Measurements from ENCODE around the gene CPO.

The CPO gene

DNA sequence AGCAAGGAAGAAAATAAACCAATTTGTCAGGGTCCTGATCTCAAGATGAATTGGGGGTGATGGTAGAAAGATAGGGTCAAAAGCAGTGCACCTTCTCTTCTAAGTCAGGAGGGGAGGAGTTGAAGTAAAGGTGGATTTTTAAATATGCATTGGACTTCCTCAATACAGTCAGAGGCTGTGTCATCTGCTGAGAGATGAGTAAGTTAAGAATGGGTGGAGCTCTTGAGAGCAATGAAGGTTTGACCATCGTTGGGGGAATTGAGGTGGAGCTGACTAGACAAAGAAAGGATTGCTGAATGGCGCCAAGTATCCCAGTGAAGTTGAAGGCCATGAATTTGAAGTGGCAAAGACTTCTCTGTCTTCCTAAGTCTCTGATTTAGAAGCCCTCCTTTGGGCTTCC lies 18.4 kb upstream of the CPO start (continued):
- no peak for TF ChIP-seq TOX (CRISPR knock-in tag; IDR thresholded peaks at IDR 0.05; ENCODE audit: borderline replicate concordance)
- TF ChIP-seq, protein P1, sequence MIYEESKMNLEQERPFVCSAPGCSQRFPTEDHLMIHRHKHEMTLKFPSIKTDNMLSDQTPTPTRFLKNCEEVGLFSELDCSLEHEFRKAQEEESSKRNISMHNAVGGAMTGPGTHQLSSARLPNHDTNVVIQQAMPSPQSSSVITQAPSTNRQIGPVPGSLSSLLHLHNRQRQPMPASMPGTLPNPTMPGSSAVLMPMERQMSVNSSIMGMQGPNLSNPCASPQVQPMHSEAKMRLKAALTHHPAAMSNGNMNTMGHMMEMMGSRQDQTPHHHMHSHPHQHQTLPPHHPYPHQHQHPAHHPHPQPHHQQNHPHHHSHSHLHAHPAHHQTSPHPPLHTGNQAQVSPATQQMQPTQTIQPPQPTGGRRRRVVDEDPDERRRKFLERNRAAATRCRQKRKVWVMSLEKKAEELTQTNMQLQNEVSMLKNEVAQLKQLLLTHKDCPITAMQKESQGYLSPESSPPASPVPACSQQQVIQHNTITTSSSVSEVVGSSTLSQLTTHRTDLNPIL (CRISPR knock-in tag; IDR thresholded peaks at IDR 0.05; ENCODE audit: low read depth): no peak
- TF ChIP-seq ZNF70 (CRISPR knock-in tag; IDR thresholded peaks at IDR 0.05): no peak

DNA sequence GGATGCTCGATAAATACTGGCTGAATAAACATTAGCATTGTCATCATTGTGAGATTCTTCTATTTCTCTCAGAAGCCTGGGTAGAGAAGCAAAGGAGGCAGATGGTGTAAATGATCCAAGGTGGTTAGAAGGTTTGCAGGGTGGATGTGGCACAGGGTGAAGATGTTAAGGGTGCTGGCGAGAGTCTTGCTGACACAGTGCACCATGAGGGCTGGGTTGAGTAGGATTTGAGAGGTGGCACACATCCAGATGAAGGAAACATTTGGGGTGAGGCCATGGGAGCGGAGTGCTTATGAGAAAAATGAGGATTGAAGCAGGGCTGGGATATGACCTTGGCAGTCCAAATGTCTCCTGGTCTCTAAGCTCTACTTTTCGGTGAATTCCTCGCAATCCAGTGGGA lies 17.8 kb upstream of the CPO start:
- ATAC-seq: no peak
- no peak for TF ChIP-seq ARNTL (CRISPR knock-in tag; IDR thresholded peaks at IDR 0.05; ENCODE audit: borderline replicate concordance, low read depth)
- TF ChIP-seq, protein P2, sequence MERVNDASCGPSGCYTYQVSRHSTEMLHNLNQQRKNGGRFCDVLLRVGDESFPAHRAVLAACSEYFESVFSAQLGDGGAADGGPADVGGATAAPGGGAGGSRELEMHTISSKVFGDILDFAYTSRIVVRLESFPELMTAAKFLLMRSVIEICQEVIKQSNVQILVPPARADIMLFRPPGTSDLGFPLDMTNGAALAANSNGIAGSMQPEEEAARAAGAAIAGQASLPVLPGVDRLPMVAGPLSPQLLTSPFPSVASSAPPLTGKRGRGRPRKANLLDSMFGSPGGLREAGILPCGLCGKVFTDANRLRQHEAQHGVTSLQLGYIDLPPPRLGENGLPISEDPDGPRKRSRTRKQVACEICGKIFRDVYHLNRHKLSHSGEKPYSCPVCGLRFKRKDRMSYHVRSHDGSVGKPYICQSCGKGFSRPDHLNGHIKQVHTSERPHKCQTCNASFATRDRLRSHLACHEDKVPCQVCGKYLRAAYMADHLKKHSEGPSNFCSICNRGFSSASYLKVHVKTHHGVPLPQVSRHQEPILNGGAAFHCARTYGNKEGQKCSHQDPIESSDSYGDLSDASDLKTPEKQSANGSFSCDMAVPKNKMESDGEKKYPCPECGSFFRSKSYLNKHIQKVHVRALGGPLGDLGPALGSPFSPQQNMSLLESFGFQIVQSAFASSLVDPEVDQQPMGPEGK (CRISPR knock-in tag; IDR thresholded peaks at IDR 0.05; ENCODE audit: borderline replicate concordance): no peak

DNA sequence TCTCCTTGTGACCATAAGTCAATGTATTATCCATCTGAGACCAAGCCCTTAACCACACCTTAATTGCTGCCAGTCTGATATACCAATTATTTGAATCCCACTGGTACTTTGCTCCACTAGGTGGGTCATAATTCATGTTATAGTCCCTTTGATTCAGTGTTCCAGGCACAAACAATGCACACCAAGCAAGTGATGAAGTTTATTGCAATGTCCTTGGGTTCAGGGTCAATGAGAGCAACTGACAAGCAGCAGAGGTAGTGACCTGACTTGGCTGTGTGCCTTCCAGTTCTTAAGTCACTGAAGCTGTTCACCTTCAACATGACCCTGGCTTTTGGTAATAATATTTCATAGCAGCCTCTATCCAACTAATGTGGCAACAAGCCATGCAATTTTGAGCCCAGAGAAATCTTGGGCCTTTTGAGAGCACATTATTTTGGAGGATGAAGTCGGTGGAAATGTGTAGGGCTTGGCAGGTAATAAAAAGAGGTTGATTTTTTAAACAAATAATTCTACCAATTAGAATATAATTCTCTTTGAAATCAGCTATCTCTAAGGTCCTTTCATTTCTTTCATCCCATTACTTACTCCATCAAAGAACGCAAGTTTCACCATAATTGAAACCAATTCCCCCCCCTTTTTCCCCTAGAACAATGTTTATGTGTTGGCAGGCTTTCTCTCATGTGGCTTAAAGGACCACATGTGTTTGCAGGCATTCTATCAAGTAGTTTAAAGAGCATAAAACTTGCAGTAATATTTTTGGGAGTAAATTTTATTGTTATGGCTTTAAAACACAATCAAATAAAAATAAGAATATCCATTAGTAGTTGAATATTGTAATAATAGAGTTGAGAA lies 3.1 kb upstream of the CPO start:
- TF ChIP-seq SNAI2 (CRISPR knock-in tag; IDR thresholded peaks at IDR 0.05) (no peak), ZNF8 (CRISPR knock-in tag; IDR thresholded peaks at IDR 0.05) (no peak), GLIS3 (CRISPR knock-in tag; IDR thresholded peaks at IDR 0.05) (no peak), RARB (CRISPR knock-in tag; IDR thresholded peaks at IDR 0.05) (no peak), ZNF70 (CRISPR knock-in tag; IDR thresholded peaks at IDR 0.05) (no peak), PPARA (CRISPR knock-in tag; IDR thresholded peaks at IDR 0.05; ENCODE audit: borderline replicate concordance) (no peak), ESRRG (CRISPR knock-in tag; IDR thresholded peaks at IDR 0.05) (no peak), TOX (CRISPR knock-in tag; IDR thresholded peaks at IDR 0.05; ENCODE audit: borderline replicate concordance) (no peak), CSDC2 (CRISPR knock-in tag; IDR thresholded peaks at IDR 0.05) (no peak), ZFP3 (CRISPR knock-in tag; IDR thresholded peaks at IDR 0.05) (no peak), OSR1 (CRISPR knock-in tag; IDR thresholded peaks at IDR 0.05) (no peak), ZC3H10 (CRISPR knock-in tag; IDR thresholded peaks at IDR 0.05) (no peak)
- TF ChIP-seq, protein P3, sequence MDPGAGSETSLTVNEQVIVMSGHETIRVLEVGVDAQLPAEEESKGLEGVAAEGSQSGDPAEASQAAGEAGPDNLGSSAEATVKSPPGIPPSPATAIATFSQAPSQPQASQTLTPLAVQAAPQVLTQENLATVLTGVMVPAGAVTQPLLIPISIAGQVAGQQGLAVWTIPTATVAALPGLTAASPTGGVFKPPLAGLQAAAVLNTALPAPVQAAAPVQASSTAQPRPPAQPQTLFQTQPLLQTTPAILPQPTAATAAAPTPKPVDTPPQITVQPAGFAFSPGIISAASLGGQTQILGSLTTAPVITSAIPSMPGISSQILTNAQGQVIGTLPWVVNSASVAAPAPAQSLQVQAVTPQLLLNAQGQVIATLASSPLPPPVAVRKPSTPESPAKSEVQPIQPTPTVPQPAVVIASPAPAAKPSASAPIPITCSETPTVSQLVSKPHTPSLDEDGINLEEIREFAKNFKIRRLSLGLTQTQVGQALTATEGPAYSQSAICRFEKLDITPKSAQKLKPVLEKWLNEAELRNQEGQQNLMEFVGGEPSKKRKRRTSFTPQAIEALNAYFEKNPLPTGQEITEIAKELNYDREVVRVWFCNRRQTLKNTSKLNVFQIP (CRISPR knock-in tag; IDR thresholded peaks at IDR 0.05; ENCODE audit: borderline replicate concordance, low read depth): no peak
- TF ChIP-seq, protein P2 (CRISPR knock-in tag; IDR thresholded peaks at IDR 0.05; ENCODE audit: borderline replicate concordance): no peak
- TF ChIP-seq, protein P4, sequence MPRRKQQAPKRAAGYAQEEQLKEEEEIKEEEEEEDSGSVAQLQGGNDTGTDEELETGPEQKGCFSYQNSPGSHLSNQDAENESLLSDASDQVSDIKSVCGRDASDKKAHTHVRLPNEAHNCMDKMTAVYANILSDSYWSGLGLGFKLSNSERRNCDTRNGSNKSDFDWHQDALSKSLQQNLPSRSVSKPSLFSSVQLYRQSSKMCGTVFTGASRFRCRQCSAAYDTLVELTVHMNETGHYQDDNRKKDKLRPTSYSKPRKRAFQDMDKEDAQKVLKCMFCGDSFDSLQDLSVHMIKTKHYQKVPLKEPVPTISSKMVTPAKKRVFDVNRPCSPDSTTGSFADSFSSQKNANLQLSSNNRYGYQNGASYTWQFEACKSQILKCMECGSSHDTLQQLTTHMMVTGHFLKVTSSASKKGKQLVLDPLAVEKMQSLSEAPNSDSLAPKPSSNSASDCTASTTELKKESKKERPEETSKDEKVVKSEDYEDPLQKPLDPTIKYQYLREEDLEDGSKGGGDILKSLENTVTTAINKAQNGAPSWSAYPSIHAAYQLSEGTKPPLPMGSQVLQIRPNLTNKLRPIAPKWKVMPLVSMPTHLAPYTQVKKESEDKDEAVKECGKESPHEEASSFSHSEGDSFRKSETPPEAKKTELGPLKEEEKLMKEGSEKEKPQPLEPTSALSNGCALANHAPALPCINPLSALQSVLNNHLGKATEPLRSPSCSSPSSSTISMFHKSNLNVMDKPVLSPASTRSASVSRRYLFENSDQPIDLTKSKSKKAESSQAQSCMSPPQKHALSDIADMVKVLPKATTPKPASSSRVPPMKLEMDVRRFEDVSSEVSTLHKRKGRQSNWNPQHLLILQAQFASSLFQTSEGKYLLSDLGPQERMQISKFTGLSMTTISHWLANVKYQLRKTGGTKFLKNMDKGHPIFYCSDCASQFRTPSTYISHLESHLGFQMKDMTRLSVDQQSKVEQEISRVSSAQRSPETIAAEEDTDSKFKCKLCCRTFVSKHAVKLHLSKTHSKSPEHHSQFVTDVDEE (CRISPR knock-in tag; IDR thresholded peaks at IDR 0.05): no peak
- no peak for ATAC-seq

DNA sequence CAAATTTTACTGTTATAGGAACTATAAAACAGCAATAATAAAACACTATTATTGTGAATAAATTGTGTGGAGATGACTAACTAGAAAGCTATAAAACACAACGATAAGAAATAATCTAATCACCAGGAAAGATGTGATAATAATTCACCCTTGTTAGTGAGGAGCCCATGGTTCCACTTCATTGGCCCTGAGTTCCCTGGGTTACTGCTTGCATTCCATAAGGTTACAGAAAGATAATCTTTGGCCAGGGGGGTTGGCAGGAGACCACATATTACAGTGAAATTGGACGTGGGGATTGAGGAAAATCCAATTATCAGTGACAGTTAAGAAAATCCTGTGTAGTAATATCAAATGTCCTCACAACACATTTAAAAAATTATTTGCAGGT lies 2.5 kb upstream of the CPO start:
- ATAC-seq: no peak
- TF ChIP-seq, protein P4 (CRISPR knock-in tag; IDR thresholded peaks at IDR 0.05): 0 out of 2 replicates have a peak, but pooled peaks have one; percentile 15
- TF ChIP-seq ARNTL (CRISPR knock-in tag; IDR thresholded peaks at IDR 0.05; ENCODE audit: borderline replicate concordance, low read depth) (no peak), TCF4 (CRISPR knock-in tag; IDR thresholded peaks at IDR 0.05; ENCODE audit: borderline replicate concordance) (peak; percentile 13; the same call in 1 of the 2 replicates), ZFP3 (CRISPR knock-in tag; IDR thresholded peaks at IDR 0.05) (no peak)
- TF ChIP-seq, protein P3 (CRISPR knock-in tag; IDR thresholded peaks at IDR 0.05; ENCODE audit: borderline replicate concordance, low read depth): no peak

Data from SK-N-SH treated with all-trans-retinoic acid at 6 μM for 48 hours (cell line).